Progenitor cell of endocrine pancreas (in vitro differentiated cells): Measurements from ENCODE around the gene HDAC8. TPM values are rescaled to one million over a fixed set of nuclear protein-coding genes. Genes with fewer than 3 reads are reported as not detected.

Experiments
- DNase-seq: peaks from one replicate; pipeline ENCODE4 v3.0.0; 2021; ENCODE audit warnings: low spot score; ENCODE audit not compliant: unreplicated experiment
- H3K27ac Mint-ChIP-seq: 2 replicates; pipeline ENCODE4 v1.8.0; 2021; ENCODE audit warnings: mild to moderate bottlenecking, moderate library complexity, mixed read lengths
- H3K27me3 Mint-ChIP-seq: 2 replicates; pipeline ENCODE4 v1.8.0; 2021; ENCODE audit warnings: mixed read lengths
- H3K36me3 Mint-ChIP-seq: 2 replicates; pipeline ENCODE4 v1.8.0; 2022; ENCODE audit warnings: mixed read lengths; ENCODE audit not compliant: insufficient read depth
- H3K4me1 Mint-ChIP-seq: 2 replicates; pipeline ENCODE4 v1.8.0; 2021; ENCODE audit warnings: low read depth, mixed read lengths
- H3K4me3 Mint-ChIP-seq: 2 replicates; pipeline ENCODE4 v1.8.0; 2021; ENCODE audit warnings: low read depth, mild to moderate bottlenecking, moderate library complexity, mixed read lengths
- H3K9me3 Mint-ChIP-seq: 2 replicates; pipeline ENCODE4 v1.8.0; 2021; ENCODE audit warnings: low read depth, mixed read lengths
- total RNA-seq: library from RNA; stranded (reverse); gene quantifications from 2 replicates; pipeline ENCODE4 v1.2.1, GENCODE V29; 2021
- TF ChIP-seq, protein P1 (sequence below): fragments of 200-600 bp; sonication (generic); IDR thresholded peaks from one replicate; pipeline ENCODE4 v1.5.0; 2021; ENCODE audit warnings: antibody characterized with exemption, mild to moderate bottlenecking; ENCODE audit not compliant: unreplicated experiment

Gene HDAC8
- total RNA-seq, 1 donor from 2014 or later: 38.4 TPM

DNA sequence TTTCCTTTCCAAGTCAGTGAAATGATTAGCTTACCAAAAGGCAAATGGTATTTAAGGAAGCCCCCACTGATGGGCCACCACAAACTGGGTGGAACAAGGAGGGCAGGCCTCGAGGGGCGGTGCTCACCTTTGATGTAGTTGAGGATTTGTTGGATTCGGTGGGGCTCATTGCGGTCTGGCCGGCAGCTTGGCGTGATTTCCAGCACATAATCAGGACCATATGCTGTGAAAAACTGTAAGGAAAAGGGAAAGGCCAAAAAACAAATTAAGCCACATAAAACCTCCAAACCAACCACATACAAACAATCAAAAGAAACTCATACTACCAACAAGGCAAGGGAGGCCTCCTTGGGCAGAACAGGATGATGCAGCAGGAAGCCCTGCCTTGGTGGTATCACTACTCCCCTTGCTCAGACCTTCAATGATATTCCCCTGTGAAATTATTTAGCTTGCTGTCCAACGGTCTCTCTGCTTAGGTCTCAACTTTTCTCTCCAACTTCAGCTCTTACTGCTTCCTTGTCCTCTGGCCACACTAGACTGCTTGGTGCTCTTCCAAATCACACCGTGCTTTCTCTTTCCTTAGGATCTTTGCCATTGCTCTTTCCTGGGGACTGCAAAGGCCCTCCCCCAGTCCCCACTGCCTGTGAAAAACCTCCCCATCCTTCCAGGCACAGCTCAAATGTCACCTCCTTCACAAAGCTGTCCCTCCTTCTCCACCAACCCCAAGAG, 220.9 kb downstream of the HDAC8 start:
- H3K27ac Mint-ChIP-seq: no peak overlapping the region
- H3K36me3 Mint-ChIP-seq: peaks cover 3% of the 10 kb centered on the region
- H3K27me3 Mint-ChIP-seq: no peaks in the 10 kb centered on the region
- H3K9me3 Mint-ChIP-seq: peaks cover 11% of the 10 kb centered on the region
- no peak overlapping the region for H3K4me3 Mint-ChIP-seq
- TF ChIP-seq, protein P1, sequence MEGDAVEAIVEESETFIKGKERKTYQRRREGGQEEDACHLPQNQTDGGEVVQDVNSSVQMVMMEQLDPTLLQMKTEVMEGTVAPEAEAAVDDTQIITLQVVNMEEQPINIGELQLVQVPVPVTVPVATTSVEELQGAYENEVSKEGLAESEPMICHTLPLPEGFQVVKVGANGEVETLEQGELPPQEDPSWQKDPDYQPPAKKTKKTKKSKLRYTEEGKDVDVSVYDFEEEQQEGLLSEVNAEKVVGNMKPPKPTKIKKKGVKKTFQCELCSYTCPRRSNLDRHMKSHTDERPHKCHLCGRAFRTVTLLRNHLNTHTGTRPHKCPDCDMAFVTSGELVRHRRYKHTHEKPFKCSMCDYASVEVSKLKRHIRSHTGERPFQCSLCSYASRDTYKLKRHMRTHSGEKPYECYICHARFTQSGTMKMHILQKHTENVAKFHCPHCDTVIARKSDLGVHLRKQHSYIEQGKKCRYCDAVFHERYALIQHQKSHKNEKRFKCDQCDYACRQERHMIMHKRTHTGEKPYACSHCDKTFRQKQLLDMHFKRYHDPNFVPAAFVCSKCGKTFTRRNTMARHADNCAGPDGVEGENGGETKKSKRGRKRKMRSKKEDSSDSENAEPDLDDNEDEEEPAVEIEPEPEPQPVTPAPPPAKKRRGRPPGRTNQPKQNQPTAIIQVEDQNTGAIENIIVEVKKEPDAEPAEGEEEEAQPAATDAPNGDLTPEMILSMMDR: no peak
- no peaks in the 10 kb centered on the region for H3K4me1 Mint-ChIP-seq
- DNase-seq: no peak

DNA sequence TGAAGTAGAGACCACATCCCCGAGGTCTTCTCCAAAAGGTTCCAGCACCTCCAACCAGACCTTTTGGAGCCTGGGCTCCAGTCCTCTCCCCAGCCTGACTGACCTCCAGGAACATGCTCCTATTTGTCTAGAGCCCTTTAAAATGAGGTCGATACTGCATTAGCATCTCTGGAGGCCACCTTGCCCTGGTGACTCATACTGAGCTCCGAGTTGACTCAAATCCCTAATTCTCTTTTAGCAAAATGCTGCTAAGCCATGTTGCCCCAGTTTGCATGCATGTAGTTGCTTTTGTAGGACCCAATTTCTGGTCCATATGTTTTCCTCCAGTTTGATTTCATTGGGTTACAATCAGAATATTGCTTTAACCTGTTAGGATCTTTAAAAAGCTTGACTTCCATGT, 223.5 kb downstream of the HDAC8 start:
- H3K27ac Mint-ChIP-seq: no peak overlapping the region
- peaks cover 6% of the 10 kb centered on the region for H3K36me3 Mint-ChIP-seq
- no peak for DNase-seq
- H3K4me3 Mint-ChIP-seq: no peak overlapping the region
- TF ChIP-seq, protein P1: no peak
- H3K27me3 Mint-ChIP-seq: no peaks in the 10 kb centered on the region
- H3K9me3 Mint-ChIP-seq: peaks cover 12% of the 10 kb centered on the region
- H3K4me1 Mint-ChIP-seq: no peaks in the 10 kb centered on the region

DNA sequence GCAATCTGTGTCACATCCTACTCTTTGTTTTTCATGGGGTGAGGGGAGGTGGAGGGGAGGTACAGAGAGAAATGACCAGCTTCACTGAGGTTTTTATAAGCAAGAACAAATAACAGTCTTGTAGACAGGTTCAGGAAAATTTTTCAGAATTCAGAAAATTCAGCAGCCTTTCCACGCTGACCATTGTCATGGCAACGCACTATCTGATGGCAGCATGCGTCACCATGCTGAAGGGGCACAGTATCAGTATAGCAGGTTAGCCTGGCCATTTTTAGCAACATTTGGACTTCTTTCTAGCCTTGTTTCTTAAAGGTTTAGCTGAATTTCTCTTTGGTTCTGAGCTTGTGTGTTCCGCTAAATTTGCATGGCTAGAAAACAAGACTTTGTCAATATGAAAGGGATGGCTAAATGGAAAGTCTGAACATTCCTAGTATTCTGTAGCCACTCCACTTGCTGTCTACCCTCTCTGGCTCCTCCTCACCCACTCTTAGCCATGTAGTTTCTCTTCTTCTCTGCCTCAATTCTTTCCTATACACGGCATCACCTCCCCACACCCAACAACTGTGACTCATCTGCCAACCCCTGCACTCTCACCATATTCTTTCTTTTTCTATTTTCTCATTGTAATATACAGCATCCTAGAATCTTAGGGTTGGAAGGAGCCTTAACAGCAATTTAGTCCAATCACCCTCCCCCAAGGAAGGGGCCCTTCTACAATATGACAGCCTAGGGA, 224.2 kb downstream of the HDAC8 start:
- DNase-seq: no peak
- Mint-ChIP-seq H3K4me1 (no peaks in the 10 kb centered on the region), H3K9me3 (peaks cover 12% of the 10 kb centered on the region), H3K27me3 (no peaks in the 10 kb centered on the region), H3K36me3 (peaks cover 6% of the 10 kb centered on the region), H3K27ac (no peak overlapping the region), H3K4me3 (no peak overlapping the region)
- TF ChIP-seq, protein P1: no peak

DNA sequence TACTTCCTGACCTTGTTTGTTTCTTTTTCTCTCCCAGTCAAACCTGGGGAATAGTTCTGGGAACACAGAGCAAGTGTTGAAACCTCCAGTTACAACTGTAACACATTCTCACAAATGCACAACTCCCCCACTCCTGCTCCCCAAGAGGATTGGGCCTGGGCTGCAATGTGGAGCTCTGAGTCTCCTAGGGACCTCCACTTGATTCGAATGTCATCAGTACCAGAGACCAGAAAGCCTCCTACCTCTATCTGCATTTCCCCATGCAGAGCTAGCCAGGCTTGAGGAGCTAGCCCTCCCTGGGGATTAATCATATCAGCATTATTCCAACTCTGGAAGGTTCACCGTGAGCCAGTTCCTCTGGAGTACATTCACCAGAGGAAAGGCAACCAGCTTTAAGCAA, 225.3 kb downstream of the HDAC8 start:
- Mint-ChIP-seq H3K4me1 (no peaks in the 10 kb centered on the region), H3K4me3 (no peak overlapping the region), H3K27ac (no peak overlapping the region), H3K36me3 (peaks cover 6% of the 10 kb centered on the region), H3K27me3 (no peaks in the 10 kb centered on the region), H3K9me3 (peaks cover 12% of the 10 kb centered on the region)
- TF ChIP-seq, protein P1: no peak
- DNase-seq: no peak

DNA sequence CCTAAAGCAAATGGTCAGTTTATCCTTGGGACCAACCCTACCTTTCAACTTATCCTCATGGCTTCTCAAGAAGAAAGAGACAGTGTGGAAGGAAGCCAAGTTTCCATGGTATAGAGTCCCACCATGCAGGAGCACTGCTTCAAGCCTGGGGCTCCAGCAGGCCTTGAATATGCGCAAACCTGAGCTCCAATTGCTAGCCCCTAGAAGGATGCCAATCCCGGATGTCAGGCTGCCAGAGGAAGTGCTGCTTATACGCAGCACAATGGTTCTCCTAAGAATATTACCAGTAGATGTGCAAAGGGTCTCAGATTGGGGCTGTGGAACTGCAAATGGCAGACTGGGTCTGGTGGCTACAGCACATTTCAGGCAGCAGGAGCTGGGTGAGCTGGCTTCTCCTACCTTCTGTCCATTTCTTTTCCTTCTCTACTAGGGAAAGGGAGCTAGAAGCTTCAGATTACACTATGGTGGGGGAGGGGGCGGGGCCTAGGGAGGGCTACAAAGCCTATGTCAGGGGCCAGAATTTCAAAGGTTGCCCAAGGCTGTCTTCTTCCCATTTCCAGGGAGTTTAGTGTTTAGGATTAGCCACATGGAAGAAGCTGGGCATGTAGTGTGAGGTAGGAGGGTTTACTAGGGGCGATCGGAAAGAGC, 226.2 kb downstream of the HDAC8 start:
- no peak overlapping the region for H3K27ac Mint-ChIP-seq
- H3K4me1 Mint-ChIP-seq: no peaks in the 10 kb centered on the region
- DNase-seq: no peak
- H3K9me3 Mint-ChIP-seq: peaks cover 12% of the 10 kb centered on the region
- no peaks in the 10 kb centered on the region for H3K27me3 Mint-ChIP-seq
- H3K4me3 Mint-ChIP-seq: no peak overlapping the region
- TF ChIP-seq, protein P1: no peak
- H3K36me3 Mint-ChIP-seq: peaks cover 6% of the 10 kb centered on the region
